IPS-15b (cell line): ENCODE measurements around the gene LMF2.

Experiments used
- H3K27me3 ChIP-seq: one replicate; pipeline ENCODE4 v1.6.1; 2013; ENCODE audit warnings: low read length; ENCODE audit not compliant: control insufficient read depth, insufficient read depth
- H3K36me3 ChIP-seq: one replicate; pipeline ENCODE4 v1.6.1; 2013; ENCODE audit warnings: low read length; ENCODE audit not compliant: control insufficient read depth, insufficient read depth
- H3K4me1 ChIP-seq: one replicate; pipeline ENCODE4 v1.6.1; 2013; ENCODE audit warnings: mild to moderate bottlenecking, low read length; ENCODE audit not compliant: control insufficient read depth, insufficient read depth
- H3K4me3 ChIP-seq: one replicate; pipeline ENCODE4 v1.5.1; 2013; ENCODE audit warnings: low read depth, low read length
- H3K9ac ChIP-seq: one replicate; pipeline ENCODE4 v1.6.1; 2013; ENCODE audit warnings: low read depth, mild to moderate bottlenecking, low read length
- H3K9me3 ChIP-seq: one replicate; pipeline ENCODE4 v1.6.1; 2013; ENCODE audit warnings: mild to moderate bottlenecking, low read length; ENCODE audit not compliant: control insufficient read depth, insufficient read depth

LMF2 gene

DNA sequence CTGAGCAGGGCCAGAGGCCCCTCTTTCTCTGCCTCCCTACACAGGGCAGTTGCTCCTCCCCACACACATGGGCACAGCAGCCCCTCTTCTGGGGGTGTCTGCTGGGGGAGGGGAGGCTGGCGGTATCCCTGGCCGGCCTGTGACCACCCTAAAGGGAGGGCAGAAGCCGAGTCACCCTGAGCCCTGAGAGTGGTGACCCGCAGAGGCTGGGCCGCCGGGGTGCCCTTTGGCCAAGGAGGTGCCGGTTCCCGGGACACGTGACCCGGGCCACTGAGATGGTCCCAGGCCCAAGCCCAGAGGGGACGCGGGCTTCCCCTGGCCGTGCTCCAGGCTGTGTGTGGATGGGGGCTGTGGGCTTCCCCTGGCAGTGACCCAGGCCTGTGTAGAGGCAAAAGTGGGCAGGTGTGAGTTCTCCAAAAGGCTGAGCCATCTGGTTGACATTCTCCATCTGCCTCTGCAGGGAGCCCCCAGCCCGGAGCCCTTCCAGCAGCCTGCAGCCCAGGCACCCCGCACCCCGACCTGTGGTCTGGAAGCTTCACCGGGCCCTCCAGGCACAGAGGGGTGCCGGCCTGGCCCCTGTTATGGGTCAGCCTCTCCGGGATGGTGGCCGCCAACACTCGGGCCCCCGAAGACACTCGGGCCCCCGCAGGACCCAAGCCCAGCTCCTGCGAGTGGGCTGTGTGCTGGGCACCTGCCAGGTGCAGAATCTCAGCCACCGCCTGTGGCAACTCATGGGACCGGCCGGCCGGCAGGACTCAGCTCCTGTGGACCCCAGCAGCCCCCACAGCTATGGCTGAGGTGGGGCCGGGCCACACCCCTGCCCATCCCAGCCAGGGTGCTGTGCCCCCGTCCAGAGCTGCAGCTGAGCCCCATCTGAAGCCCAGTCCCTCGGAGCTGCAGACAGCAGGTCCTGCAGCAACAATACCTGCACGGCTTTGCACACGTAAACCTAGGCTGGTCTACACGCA, 25.1 kb downstream of the LMF2 start:
- H3K4me3 ChIP-seq: peak overlapping the region; percentile 60
- H3K9ac ChIP-seq: peak overlapping the region; percentile 47
- H3K4me1 ChIP-seq: no peaks in the 10 kb centered on the region
- H3K27me3 ChIP-seq: peaks cover 10% of the 10 kb centered on the region
- no peaks in the 10 kb centered on the region for H3K36me3 ChIP-seq
- no peaks in the 10 kb centered on the region for H3K9me3 ChIP-seq

DNA sequence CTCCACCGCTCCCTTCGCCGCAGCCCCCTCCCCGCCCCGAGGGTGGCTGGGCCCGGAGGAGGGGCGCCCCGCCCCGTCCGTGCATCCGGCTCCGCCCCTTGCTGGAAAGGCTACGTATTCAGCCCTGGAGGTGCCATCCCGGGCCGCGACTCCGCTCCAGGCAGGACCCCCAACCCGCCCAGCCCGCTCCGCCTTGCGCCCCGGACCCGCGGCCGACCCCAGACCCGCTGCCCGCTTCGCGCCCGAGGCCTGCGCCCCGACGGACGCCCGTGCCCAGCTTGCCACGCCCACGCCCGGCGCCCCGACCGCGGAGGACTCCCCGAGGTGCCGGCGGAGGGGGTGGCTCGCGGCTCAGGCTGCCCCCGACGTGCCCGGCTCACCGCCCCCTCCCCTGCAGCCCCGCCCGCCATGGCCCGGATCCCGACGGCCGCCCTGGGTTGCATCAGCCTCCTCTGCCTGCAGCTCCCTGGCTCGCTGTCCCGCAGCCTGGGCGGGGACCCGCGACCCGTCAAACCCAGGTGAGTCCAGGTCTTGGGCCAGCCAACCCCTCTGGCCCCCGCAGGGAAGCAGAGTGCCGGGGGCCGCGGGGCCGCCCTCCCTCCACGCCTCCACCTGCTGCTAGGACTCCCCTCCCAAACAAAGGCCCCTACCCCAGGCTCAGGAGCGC, 25.9 kb downstream of the LMF2 start, which contains the start of gene ADM2:
ADM2 (plus strand) TSS at position 104 of the 667 bp plus-strand sequence; CDS start at position 409, 305 bp downstream.
- Histone ChIP-seq H3K4me1 (no peaks in the 10 kb centered on the region), H3K36me3 (no peaks in the 10 kb centered on the region), H3K4me3 (peak within 1 kb of the TSS; percentile 60), H3K9ac (peak within 1 kb of the TSS; percentile 47), H3K27me3 (peaks cover 10% of the 10 kb centered on the region), H3K9me3 (no peaks in the 10 kb centered on the region)

DNA sequence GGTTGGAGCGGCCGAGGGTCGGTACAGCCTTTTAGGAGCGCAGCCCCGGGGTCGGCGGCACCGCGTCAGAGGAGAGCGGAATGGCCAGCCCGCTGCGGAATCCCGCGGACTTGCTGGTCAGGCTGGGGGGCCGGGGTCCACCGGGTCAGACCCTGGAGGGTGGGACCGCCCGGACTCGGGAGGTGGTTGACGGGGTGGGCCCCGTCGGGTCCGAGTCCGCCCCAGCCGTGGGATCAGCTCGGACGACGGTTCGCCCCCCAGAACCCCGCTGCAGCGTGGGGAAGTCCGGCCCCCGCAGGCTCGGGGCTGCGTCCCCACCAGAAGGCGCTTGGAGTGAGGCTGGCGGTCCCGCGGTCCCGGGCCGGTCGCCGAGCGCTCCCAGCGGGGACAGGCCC, 26.5 kb downstream of the LMF2 start:
- Histone ChIP-seq H3K4me1 (no peaks in the 10 kb centered on the region), H3K9ac (no peak overlapping the region), H3K36me3 (no peaks in the 10 kb centered on the region), H3K27me3 (peaks cover 10% of the 10 kb centered on the region), H3K4me3 (peak overlapping the region; percentile 60), H3K9me3 (no peaks in the 10 kb centered on the region)

DNA sequence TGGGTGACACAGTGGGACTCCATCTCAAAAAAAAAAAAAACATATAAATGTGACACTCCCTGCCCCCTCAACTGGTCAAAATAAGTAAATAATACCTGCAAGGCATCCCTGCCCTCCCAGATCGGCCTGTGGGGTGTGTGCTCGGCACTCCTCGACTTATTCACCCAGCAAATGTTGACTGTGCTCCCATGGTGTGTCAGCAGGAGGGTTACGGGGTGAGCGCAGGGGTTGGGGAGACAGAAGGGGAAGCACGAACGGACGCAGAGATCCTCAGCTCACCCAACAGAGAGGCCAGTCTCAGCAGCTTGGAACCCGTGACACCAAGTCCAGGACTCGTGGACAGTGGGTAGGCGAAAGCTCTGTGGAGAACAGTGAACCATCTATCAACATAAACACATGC, 27.8 kb downstream of the LMF2 start:
- Histone ChIP-seq H3K4me1 (no peaks in the 10 kb centered on the region), H3K36me3 (no peaks in the 10 kb centered on the region), H3K27me3 (peaks cover 10% of the 10 kb centered on the region), H3K9ac (no peak overlapping the region), H3K4me3 (no peak overlapping the region), H3K9me3 (no peaks in the 10 kb centered on the region)

DNA sequence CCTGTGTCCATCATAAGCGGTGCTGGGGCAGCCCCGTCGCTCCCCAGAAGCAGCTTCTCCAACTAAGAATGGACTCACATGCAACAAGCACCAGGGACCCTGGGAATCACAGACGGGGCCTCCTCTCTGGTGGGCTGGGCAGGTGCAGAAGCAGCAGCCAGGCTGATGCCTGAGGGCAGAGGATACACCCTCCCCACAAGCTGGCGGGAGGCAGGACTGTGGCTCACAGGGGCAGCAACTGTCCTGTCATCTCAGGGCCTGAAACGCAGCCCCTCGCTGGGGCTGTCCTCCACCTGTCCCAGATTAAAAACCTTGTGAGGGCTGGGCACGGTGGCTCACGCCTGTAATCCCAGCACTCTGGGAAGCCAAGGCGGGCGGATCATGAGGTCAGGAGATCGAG, 29.6 kb downstream of the LMF2 start:
- no peak overlapping the region for H3K9ac ChIP-seq
- H3K4me3 ChIP-seq: no peak overlapping the region
- peaks cover 10% of the 10 kb centered on the region for H3K27me3 ChIP-seq
- H3K4me1 ChIP-seq: peaks cover 4% of the 10 kb centered on the region
- H3K9me3 ChIP-seq: no peaks in the 10 kb centered on the region
- peaks cover under 1% of the 10 kb centered on the region for H3K36me3 ChIP-seq

DNA sequence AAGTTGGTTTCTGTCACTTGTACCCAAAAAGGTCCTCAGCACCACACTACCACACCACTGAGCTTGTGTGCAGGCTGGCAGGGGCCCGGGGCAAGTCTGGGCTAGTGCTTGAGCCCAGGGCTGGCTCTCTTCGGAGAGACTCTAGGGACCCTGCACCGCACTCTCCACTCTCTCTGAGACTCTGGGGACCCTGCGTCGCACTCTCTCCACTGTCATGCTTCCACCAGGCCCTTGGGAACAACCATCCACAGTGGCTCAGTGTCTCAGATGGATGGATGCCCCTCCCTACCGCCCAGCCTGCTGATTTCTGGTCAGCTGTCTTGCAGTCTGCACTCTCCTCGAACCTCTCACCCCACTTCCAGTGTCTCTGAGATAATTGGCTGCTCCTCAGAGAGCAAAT, 30.6 kb downstream of the LMF2 start:
- Histone ChIP-seq H3K27me3 (peaks cover 10% of the 10 kb centered on the region), H3K9me3 (no peaks in the 10 kb centered on the region), H3K9ac (no peak overlapping the region), H3K4me1 (peaks cover 4% of the 10 kb centered on the region), H3K36me3 (peaks cover 6% of the 10 kb centered on the region), H3K4me3 (no peak overlapping the region)

DNA sequence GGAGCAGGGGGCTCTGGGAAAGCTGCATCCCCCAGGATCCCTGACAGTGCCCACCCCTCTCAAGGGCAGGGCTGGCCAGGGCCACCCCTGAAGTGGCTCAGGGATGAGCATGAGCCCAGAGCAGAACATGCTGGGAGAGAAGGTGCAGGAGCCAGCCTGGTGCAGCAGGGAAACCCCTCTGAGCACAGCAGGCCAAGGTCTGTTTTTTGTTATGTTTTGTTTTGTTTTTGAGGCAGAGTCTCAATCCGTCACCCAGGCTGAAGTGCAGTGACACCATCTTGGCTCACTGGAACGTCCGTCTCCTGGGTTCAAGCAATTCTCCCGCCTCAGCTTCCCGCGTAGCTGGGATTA, 31.9 kb downstream of the LMF2 start:
- no peak overlapping the region for H3K9ac ChIP-seq
- H3K36me3 ChIP-seq: peaks cover 14% of the 10 kb centered on the region
- H3K27me3 ChIP-seq: peaks cover 10% of the 10 kb centered on the region
- no peaks in the 10 kb centered on the region for H3K9me3 ChIP-seq
- no peak overlapping the region for H3K4me3 ChIP-seq
- H3K4me1 ChIP-seq: peaks cover 4% of the 10 kb centered on the region

DNA sequence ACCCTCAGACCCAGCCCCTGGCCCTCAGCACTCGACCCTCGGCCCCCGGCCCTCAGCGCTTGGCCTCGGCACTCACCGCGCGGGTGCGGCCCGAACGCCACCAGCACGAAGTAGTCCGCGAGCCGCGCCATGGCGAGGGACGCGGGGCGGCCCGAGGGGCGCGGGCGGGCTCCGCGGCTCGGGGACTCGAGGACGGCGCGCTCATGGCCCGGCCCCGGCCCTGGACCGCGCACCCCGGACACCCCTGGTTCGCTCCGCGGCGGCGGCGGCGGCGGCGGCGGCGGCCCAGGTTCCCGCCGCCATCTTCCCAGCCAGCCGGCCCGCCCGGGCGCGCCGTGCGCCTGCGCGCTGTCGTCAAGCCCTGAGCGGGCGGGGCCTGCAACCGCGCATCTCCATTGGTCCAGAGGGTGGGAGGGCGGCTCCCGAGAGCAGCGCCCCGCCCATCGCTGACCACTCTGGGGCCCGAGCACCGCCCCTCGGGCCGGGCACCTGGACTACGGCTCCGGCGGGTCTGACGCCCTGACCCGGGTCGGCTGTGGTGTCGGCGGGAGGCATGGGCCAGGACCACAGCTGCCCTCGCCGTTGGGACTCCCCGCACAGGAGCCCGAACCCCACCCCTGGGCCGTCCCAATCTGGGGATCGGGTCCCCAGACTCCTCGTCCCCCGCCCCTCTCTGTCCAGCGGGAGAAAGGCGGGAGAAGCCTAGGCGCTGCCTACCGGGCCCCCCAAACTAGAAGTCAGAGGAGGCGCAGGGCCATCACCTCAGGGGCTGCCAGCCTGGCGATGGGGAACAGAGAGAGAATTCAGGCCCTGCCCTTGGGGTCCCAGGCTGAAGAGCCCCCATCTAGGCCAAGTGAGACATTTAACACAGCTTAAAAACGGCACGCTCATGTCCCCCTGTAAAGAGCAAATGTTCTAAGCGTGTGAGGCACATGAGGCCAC, 32.5 kb downstream of the LMF2 start, which contains the start of gene SBF1:
SBF1 (minus strand) TSS at position 326 of the 942 bp plus-strand sequence; CDS start at position 131, 195 bp downstream.
- Histone ChIP-seq H3K4me3 (peak within 1 kb of the TSS; percentile 60), H3K9ac (peak within 1 kb of the TSS; percentile 54), H3K9me3 (no peaks in the 10 kb centered on the region), H3K27me3 (peaks cover 3% of the 10 kb centered on the region), H3K36me3 (peaks cover 14% of the 10 kb centered on the region), H3K4me1 (peaks cover 8% of the 10 kb centered on the region)

DNA sequence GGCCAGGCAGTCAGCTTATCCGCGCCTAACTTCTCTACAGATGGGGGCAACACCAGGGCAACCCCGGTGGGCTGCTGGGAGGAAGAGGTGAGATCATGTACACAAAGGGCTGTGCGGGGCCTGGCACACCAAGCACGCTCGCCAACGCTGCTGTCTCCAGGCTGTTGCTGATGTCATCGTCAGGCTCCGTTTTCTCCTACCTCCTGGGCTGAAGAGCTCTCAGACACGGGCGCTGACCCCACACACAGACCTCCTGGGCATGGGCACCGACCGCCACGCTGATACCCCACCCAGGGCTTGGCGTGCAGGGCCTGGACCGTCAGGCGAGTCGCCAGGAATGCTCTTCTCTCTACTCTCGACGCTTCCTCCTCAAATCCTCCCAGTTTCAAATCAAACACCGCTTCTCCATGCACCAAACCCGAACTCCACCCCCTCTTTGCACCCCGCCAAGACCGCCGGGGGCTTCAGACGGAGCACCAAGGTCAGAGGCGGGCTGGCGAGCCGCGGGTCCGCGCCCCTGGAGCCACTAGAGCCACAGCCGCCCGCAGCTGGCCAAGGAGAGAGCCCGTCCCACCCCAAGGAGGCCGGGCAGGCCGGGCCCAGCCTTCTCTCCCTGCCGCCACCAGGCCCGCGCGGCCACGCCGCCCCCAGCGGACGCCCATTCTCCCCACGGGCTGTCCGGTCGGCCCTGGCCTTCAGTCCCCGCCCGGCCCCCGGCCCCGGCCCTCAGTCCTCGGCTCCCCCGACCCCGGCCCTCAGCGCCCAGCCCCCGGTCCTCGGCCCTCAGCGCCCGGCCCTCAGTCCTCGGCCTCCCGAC, 33.4 kb downstream of the LMF2 start:
- peaks cover 14% of the 10 kb centered on the region for H3K36me3 ChIP-seq
- H3K27me3 ChIP-seq: no peaks in the 10 kb centered on the region
- peaks cover 12% of the 10 kb centered on the region for H3K4me1 ChIP-seq
- H3K9ac ChIP-seq: peak overlapping the region; percentile 41
- no peaks in the 10 kb centered on the region for H3K9me3 ChIP-seq
- H3K4me3 ChIP-seq: peak overlapping the region; percentile 60

DNA sequence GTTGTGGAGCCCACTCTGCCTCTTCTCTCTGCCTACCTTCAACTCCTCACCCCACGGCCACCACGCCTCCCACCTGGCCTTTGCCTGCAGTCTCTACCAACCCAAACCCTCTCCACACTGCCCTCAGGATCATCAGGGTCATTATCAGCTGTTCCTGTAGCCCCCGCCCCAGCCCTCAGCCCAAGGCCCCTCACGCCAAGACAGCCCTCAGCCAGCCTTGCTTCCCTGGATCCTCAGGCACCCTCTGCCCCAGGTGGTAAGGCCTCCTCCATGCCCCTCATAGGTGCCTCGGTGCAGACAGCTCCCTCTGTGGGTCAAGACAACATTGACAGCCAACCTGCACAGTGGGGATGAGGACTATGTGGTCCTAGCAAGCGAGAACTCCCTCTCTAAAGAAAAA, 34.4 kb downstream of the LMF2 start:
- H3K9ac ChIP-seq: no peak overlapping the region
- H3K36me3 ChIP-seq: peaks cover 15% of the 10 kb centered on the region
- no peaks in the 10 kb centered on the region for H3K27me3 ChIP-seq
- peak overlapping the region; percentile 60 for H3K4me3 ChIP-seq
- H3K4me1 ChIP-seq: peaks cover 12% of the 10 kb centered on the region
- H3K9me3 ChIP-seq: no peaks in the 10 kb centered on the region
